A549 treated with DMSO at 1 μM for 4 hours (cell line): Measurements from ENCODE around the gene BTF3L4. TPM values are rescaled to one million over a fixed set of nuclear protein-coding genes. Genes with fewer than 3 reads are reported as not detected.

Experiments used
- total RNA-seq: library from RNA; stranded (reverse); fragments of 200-300 nt; extraction: Qiagen RNA extraction; gene quantifications from 5 replicates; pipeline ENCODE4 v1.2.3, GENCODE V29; 2022; ENCODE audit warnings: low read depth

The BTF3L4 gene
- total RNA-seq: 29.3 to 39.4 TPM (median 35.0 TPM) in 5 replicates

DNA sequence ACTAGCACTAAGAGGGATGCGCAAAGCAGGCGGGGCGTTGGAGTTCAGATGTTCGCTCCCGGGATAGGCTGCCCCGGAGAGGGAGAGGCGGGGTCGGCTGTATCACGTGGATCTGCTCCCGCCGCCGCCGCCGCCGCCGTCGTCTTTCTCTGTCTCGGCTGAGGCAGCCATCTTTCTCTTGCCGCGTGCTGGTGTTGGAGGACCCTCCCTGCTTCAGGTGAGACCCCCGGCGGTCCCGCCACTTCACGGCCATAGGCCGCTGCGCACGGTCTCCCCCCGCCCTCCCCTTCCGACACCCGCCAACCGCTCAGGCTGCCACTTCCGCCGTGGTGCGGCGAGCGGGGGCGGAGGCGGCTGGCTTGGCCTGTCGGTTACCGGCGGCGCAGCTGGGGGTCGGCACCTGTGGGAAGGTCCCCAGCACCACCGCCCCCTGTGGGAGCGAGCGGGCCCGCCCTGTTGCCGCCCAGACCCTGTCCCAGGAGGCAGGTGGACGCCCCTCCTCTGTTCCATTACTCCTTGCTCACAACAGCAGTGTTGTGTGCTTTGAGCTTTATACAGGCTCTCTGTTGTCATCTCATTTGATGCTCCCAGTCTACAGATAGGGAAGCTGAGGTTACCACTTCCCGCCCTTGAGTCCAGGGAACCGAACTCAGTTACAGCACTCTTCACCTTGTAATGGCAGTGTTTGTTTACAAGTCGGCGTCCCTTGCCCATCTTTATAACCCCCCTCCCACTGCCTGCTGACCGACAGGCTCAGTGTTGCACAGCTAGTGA is at the start of gene BTF3L4:
BTF3L4 (plus strand) TSS at position 133 of the 774 bp plus-strand sequence. CDS start 3,553 bp downstream, outside the sequence.

GRCh38 chr1:52033190-52034049 is 22.7 kb upstream of the BTF3L4 start, which contains the start of gene KTI12:
TSS of gene KTI12 (minus strand) at chr1:52033810. CDS start at chr1:52033761, 49 bp downstream.

DNA sequence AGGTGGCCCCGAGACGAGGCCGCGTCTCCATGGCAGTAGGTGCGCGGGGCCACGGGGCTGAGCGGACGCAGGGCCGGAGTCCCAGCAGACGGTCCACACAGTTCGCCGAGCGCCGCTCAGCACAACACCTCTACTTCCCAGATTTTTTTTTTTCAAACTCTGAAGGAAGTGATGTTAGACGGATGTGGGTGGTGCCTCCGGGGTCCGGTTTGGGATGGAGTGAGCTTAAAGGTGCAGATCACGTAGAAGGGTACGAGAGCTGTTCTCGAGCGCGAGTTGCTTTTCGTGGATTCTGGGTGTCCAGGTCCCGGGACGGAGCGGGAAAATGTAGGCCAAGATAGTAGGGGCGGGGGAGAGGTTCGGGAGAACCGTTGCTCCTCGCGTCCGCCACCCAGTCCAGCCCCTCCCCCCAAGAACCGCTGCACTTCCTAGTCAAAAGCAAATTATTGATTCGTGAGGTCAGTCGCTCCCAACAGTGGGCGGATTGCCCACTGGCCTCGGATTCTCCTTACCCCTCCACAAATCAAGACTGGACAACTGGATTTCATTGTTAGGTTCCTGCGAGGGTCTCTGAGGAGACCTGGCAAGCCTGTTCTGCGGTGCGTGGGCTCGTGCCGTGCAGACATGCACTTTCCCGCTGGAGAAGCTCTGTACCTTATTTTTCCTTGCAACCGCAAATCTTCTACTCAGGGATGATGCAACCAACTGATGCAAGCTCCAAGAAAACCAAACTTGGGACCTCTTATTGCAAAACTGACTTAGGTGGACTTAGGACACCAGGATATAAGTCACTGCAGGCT is 829 bp upstream of the BTF3L4 start, which contains the start of gene TXNDC12:
TXNDC12 (minus strand) TSS at position 126 of the 800 bp plus-strand sequence; CDS start at position 31, 95 bp downstream.

Other genes with a start within 250 kb of the BTF3L4 start
- 69.6 to 87.4 TPM (median 82.0 TPM) in 5 replicates for gene NRDC, start 177.6 kb upstream of the BTF3L4 start, total RNA-seq
- gene RAB3B, start 65.6 kb upstream of the BTF3L4 start, total RNA-seq: 6.9 to 11.3 TPM (median 9.1 TPM) in 5 replicates
- 17.0 to 20.1 TPM (median 18.4 TPM) in 5 replicates for gene KTI12, start 22.5 kb upstream of the BTF3L4 start, total RNA-seq
- 35.8 to 39.8 TPM (median 36.9 TPM) in 5 replicates for gene TXNDC12, start 1.1 kb upstream of the BTF3L4 start, total RNA-seq
- gene ZFYVE9, start 85.8 kb downstream of the BTF3L4 start, total RNA-seq: 7.1 to 9.2 TPM (median 8.2 TPM) in 5 replicates